ENCODE measurements around the gene LCP1. TPM values are rescaled to one million over a fixed set of nuclear protein-coding genes. Genes with fewer than 3 reads are reported as not detected.

LCP1 gene
- total RNA-seq, 1 donor: 44.9 TPM

DNA sequence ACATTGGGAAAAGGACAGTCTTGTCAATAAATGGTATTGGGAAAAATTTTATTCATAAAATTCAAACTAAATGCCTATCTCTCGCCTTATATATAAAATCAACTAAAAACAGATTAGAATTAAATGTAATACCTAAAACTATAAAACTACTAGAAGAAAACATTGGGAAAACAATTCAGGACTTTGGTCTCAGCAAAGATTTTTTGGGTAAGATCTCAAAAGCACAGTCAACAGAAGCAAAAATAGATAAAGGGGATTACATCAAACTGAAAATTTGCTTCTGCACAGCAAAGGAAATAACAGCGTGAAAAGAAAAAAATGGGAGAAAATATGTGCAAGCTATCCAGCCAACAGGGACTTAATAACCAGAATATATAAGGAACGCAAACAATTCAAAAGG lies 105.2 kb downstream of the LCP1 start:
- DNase-seq (ENCODE audit: low read depth): no peak
- no peak overlapping the region for H3K4me3 ChIP-seq (ENCODE audit: low read depth, low read length)
- TF ChIP-seq, protein P1, sequence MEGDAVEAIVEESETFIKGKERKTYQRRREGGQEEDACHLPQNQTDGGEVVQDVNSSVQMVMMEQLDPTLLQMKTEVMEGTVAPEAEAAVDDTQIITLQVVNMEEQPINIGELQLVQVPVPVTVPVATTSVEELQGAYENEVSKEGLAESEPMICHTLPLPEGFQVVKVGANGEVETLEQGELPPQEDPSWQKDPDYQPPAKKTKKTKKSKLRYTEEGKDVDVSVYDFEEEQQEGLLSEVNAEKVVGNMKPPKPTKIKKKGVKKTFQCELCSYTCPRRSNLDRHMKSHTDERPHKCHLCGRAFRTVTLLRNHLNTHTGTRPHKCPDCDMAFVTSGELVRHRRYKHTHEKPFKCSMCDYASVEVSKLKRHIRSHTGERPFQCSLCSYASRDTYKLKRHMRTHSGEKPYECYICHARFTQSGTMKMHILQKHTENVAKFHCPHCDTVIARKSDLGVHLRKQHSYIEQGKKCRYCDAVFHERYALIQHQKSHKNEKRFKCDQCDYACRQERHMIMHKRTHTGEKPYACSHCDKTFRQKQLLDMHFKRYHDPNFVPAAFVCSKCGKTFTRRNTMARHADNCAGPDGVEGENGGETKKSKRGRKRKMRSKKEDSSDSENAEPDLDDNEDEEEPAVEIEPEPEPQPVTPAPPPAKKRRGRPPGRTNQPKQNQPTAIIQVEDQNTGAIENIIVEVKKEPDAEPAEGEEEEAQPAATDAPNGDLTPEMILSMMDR (IDR thresholded peaks at IDR 0.05; ENCODE audit: insufficient read depth, low read depth, low read length): no peak

Small RNAs within 50 kb of the gene (small RNA-seq; reads per million reads assigned to genes)
- gene RN7SL288P: not detected

Other genes starting within 250 kb of the LCP1 start
- 16.1 and 21.2 TPM in 2 replicates for gene ZC3H13, start 129.4 kb downstream of the LCP1 start, total RNA-seq
- not detected in 2 replicates for gene CPB2, start 77.1 kb downstream of the LCP1 start, total RNA-seq
- gene LRRC63, start 29.8 kb upstream of the LCP1 start, total RNA-seq: under 0.01 TPM in 1 of 2 replicates, not detected in the other
- gene RUBCNL, start 205.1 kb upstream of the LCP1 start, total RNA-seq: 0.43 and 0.97 TPM in 2 replicates